ENCODE measurements around the gene OSBPL2.

OSBPL2 gene

GRCh38 chr20:62303340-62304226 is 65.3 kb downstream of the OSBPL2 start:
- no peak for DNase-seq

- no peak for DNase-seq
These were observed 66.2 kb downstream of the OSBPL2 start for GRCh38 chr20:62304331-62305148.

- no peak for DNase-seq
These were observed 66.9 kb downstream of the OSBPL2 start for GRCh38 chr20:62305149-62305764.

- DNase-seq, result no peak
These were observed 67.6 kb downstream of the OSBPL2 start for GRCh38 chr20:62305765-62306413.

GRCh38 chr20:62306414-62307187 is 68.3 kb downstream of the OSBPL2 start:
- DNase-seq, result no peak

DNA sequence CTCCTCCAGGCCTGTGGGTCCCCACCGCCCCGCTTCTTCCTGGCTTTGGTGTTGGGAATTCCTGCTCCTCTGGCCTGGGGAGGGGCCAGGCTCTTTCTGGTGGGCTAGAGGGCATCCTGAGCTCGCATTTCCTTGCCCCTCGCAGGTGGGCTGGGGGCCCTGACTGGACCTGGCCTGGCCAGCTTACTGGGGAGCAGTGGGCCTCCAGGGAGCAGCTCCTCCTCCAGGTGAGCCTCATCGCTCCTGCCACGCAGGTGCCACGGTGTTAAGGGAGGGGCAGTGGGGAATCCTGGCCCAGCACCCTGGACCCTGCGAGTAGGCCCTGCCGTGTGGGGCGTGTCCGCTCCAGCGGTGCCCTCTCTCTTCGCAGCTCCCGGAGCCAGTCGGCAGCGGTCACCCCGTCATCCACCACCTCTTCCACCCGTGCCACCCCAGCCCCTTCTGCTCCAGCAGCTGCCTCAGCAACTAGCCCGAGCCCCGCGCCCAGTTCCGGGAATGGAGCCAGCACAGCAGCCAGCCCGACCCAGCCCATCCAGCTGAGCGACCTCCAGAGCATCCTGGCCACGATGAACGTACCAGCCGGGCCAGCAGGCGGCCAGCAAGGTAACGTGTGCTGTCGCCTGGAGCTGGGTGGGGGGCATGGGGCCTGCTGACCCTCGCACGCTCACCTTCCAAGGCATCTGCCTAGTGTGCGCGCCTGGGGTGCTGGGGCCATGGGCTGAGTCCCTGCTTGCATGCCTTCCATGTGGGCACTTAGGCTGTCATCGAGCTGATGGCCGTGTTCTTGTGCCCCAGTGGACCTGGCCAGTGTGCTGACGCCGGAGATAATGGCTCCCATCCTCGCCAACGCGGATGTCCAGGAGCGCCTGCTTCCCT is 69.1 kb downstream of the OSBPL2 start:
- no peak for DNase-seq

- no peak for DNase-seq
These were observed 69.9 kb downstream of the OSBPL2 start for GRCh38 chr20:62308102-62308822.

DNA sequence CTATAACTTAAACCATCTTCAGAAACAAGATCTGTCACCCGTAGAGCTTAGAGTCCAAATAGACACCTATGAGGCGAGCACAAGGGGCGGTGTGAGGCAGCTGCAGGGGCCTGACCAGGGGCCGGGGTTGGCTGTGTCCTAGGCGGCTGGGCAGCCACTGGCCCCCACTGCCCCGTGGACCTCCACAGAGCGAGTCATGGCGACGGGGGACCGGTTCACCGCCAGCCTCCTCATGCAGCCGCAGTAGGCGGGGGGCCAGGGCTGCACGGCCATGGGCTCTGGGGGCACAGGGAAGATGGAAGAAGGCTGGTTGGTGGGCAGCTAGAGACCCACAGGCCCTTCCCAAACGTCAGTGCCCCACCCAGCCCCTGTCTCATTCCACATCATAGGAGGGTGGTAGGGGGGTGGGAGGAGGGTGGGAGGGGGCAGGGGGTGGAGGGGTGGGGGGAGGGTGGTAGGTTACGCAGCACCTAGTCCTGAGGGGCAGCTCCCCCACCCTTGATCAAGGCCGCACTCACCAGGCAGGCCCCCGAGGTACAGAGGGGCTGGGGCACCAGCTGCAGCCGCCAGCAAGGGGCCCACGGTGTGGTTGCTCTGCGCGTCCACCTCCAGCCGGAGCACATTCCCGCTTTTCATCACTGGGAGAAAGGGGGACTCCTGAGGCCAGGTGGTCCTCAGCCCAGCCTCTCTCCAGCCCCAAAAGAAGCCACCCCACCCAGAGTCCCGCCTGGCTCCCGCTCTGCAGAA is 71.0 kb downstream of the OSBPL2 start:
- DNase-seq, result no peak

- no peak for DNase-seq
These were observed 71.8 kb downstream of the OSBPL2 start for GRCh38 chr20:62309947-62310756.

- DNase-seq, result peak; percentile 11
These were observed 72.4 kb downstream of the OSBPL2 start for GRCh38 chr20:62310757-62311121.

DNA sequence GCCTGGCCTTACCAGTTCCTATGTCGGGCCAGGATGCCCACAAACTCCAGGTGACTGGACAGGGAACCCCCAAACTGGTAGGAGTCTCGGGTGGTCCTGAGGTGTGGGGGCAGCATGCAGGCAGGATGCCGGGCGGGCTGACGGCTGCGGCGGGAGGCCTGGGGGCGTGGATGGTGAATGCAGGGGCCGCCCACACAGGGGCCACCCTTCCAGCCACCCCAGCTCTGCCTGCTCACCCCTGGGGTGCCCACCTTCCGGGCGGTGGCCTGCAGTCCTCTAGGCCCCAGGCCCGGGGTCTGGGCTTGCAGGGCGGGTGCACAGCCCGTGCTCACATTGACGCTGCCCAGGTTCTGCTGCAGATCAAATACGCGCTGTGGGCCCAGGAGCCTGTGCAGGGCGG is 72.8 kb downstream of the OSBPL2 start:
- DNase-seq, result no peak

GRCh38 chr20:62311832-62312661 is 73.7 kb downstream of the OSBPL2 start:
- no peak for DNase-seq

DNA sequence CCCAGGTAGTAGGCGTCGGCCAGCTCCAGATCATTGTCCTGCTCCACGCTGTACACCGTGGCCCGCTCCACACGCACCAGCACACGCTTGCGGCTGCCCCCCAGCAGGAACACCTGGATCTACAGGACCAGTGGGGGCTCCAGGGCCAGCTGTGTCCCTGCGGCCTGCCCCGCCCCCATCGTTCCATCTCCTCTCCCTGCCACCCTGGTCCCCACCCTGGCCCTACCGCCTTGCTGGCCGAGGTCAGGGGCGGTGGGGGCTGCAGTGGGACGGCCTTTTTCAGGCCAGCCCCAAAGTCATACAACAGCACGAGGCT is 74.3 kb downstream of the OSBPL2 start:
- DNase-seq, result no peak

- DNase-seq, result no peak
These were observed 74.7 kb downstream of the OSBPL2 start for GRCh38 chr20:62313021-62313420.

DNA sequence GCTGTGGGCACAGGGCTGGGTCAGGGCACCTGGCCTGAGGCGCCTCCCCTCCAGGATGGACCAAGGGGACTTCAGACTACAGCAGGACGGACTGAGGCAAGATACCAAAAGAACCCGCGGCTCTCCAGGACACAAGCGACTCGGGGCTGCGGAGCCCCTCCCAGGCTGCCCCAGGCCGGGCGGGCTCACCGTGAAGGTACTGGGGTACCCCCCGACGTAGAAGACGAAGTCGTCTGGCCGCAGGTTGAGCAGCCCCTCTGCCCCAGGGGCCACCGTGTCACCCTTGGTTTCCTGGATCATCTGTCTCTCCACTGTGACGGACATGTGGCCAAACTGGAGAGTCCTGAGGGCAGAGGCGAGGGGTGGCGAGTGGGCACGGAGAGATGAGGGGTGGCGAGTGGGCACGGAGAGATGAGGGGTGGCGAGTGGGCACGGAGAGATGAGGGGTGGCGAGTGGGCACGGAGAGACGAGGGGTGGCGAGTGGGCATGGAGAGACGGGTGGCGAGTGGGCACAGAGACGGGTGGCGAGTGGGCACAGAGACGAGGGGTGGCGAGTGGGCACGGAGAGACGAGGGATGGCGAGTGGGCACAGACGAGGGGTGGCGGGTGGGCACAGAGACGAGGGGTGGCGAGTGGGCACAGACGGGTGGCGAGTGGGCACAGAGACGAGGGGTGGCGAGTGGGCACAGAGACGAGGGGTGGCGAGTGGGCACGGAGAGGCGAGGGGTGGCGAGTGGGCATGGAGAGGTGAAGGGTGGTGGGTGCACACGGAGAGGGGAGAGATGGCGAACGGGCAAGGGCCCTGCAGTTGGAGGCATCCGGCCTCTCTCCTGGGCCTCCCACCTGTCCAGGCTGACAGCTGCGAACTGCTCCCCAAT is 75.4 kb downstream of the OSBPL2 start:
- DNase-seq, result no peak

DNA sequence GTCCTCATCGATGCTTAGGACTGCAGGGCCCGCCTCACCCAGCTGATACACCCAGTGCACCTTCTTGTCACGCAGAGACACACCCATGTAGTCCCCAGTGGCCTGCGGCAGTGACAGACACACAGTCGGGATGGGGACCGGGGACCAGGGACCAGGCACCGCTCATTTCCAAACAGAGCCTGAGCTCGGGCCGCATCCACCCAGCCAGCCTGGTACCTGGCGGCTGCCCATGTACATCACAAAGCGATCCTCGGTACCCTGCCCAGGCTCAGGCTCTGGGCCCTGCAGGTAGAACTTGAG is 76.0 kb downstream of the OSBPL2 start:
- DNase-seq, result no peak

DNA sequence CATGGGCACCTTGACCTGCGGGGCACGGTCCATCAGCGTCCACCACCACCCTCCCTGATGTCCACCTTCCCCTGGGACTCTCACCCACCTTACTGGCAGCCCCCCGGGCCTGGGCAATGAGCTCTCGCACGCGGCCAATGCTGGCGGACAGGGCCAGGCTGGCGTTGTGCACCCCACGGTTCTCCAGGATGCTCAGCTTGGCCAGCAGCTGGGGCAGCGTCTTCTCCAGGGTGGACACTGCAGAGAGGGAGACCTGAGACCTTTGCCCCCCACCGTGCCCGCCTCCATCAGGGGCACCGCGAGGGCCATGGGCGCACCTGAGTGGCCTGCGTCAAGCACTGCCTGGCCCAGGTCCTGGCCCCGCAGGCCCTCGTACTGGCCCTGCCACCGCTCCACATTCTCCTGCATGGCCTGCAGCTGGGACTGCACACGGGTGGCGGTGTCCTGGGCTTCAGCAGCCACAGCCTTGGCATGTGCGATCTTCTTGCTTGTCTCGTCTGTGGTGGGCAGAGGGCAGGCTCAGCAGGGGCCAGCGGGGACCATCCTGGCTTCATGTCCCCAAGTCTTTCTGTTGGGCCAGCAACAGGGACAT is 76.5 kb downstream of the OSBPL2 start:
- DNase-seq, result no peak

Measured in NCI-H1092 treated with DMSO at 0.1 percent for 48 hours (cell line).